Testis (tissue), 3 donors: ENCODE results near the gene OR8D1. TPM values are rescaled to one million over a fixed set of nuclear protein-coding genes. Genes with fewer than 3 reads are reported as not detected.

Experiments used
- polyA plus RNA-seq: library from polyadenylated mRNA; stranded (reverse); fragments of 350-450 nt; fragmentation: Illumina TruSeq; extraction: RNeasy Lipid Tissue Mini Kit (QIAGEN cat#74804); gene quantifications from one replicate; pipeline ENCODE4 v1.2.3, GENCODE V29; 2014; ENCODE audit warnings: low read depth, low replicate concordance; ENCODE audit not compliant: insufficient read depth
- total RNA-seq, 2 donors: library from RNA; depleted of rRNA; stranded (reverse); fragments of >200 nt; gene quantifications; one replicate each; pipeline ENCODE4 v1.2.3, GENCODE V29; 2016

OR8D1 gene
- total and polyA plus RNA-seq, 3 donors from 2014 or later = not detected

Other genes starting within 250 kb of the OR8D1 start
- gene VWA5A, start 198.5 kb downstream of the OR8D1 start, total RNA-seq = 10 to 100 TPM; 26.6 to 31.3 TPM
- 28.3 TPM for gene VWA5A, start 198.5 kb downstream of the OR8D1 start, polyA plus RNA-seq
- 1 to 10 TPM; 1.5 to 1.6 TPM for gene OR10D3, start 130.6 kb downstream of the OR8D1 start, total RNA-seq
- gene OR10D3, start 130.6 kb downstream of the OR8D1 start, polyA plus RNA-seq = not detected
- 1 to 10 TPM; 1.2 to 2.6 TPM for gene OR8G1, start 72.9 kb downstream of the OR8D1 start, total RNA-seq
- 0.29 TPM for gene OR8G1, start 72.9 kb downstream of the OR8D1 start, polyA plus RNA-seq
- 1 to 10 TPM; 2.5 to 4.5 TPM for gene OR8G5, start 57.6 kb downstream of the OR8D1 start, total RNA-seq
- 5.7 TPM for gene OR8G5, start 57.6 kb downstream of the OR8D1 start, polyA plus RNA-seq
- gene OR8D2, start 6.2 kb upstream of the OR8D1 start, total RNA-seq = not detected
- not detected for gene OR8D2, start 6.2 kb upstream of the OR8D1 start, polyA plus RNA-seq
- not detected for gene OR8B2, start 70.5 kb upstream of the OR8D1 start, total RNA-seq
- gene OR8B2, start 70.5 kb upstream of the OR8D1 start, polyA plus RNA-seq = 1.0 TPM
- not detected for gene OR8B3, start 85.1 kb upstream of the OR8D1 start, total RNA-seq
- 0.53 TPM for gene OR8B3, start 85.1 kb upstream of the OR8D1 start, polyA plus RNA-seq
- not detected for gene OR8B4, start 110.9 kb upstream of the OR8D1 start, total RNA-seq
- not detected for gene OR8B4, start 110.9 kb upstream of the OR8D1 start, polyA plus RNA-seq
- gene OR8B8, start 131.7 kb upstream of the OR8D1 start, total RNA-seq = not detected
- gene OR8B8, start 131.7 kb upstream of the OR8D1 start, polyA plus RNA-seq = not detected
- not detected for gene OR8B12, start 229.7 kb upstream of the OR8D1 start, total RNA-seq
- gene OR8B12, start 229.7 kb upstream of the OR8D1 start, polyA plus RNA-seq = not detected